Duodenal mucosa (tissue), 2 donors: ENCODE results near the gene BBX.

Source experiments
- H3K27ac ChIP-seq: one replicate; pipeline ENCODE4 v1.7.0; 2013; ENCODE audit warnings: low read depth, low read length
- H3K27me3 ChIP-seq, 2 donors: one replicate each; pipeline ENCODE4 v1.7.0; 2013; ENCODE audit warnings: low read length in 2 of 2, control low read depth in 1 of 2; ENCODE audit not compliant: insufficient read depth in 2 of 2, control insufficient read depth in 1 of 2
- H3K36me3 ChIP-seq, 2 donors: one replicate each; pipeline ENCODE4 v1.7.0; 2013; ENCODE audit warnings: low read length in 2 of 2, control low read depth in 1 of 2; ENCODE audit not compliant: insufficient read depth in 2 of 2, control insufficient read depth in 1 of 2
- H3K4me1 ChIP-seq, 2 donors: one replicate each; pipeline ENCODE4 v1.7.0; 2013; ENCODE audit warnings: low read length in 2 of 2, control low read depth in 1 of 2; ENCODE audit not compliant: insufficient read depth in 2 of 2, control insufficient read depth in 1 of 2
- H3K4me3 ChIP-seq, 2 donors: one replicate each; pipeline ENCODE4 v1.7.0; 2013; ENCODE audit warnings: low read length in 2 of 2, low read depth in 1 of 2
- H3K9ac ChIP-seq, 2 donors: one replicate each; pipeline ENCODE4 v1.7.0; 2013; ENCODE audit warnings: low read length in 2 of 2, low read depth in 1 of 2
- H3K9me3 ChIP-seq, 2 donors: one replicate each; pipeline ENCODE4 v1.7.0; 2013; ENCODE audit warnings: low read length in 2 of 2, control low read depth in 1 of 2; ENCODE audit not compliant: control insufficient read depth in 1 of 2

BBX gene

DNA sequence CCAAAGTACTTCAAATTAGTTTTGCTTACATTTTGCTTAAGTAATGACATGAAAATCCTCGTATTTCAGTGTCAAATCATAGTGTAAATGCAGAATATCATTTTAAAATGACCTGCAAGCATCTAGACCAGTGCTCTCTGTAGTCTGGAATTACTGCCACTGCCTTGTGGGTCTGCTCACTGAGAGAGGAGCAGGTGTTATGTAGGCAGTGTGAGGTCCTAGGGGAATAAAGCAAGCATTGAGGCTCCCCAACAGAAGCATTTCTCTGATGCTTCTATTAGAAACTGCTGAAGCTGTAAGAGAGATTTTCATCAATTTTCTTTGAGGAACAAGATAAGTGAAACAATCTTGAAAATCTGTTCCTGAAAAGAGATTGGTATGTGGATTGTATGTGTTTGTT is 253.2 kb downstream of the BBX start:
- Histone ChIP-seq H3K36me3 (peaks cover 14 to 34% of the 10 kb centered on the region in 2 donors), H3K4me1 (no peaks in the 10 kb centered on the region), H3K27me3 (no peaks in the 10 kb centered on the region), H3K9me3 (no peaks in the 10 kb centered on the region), H3K4me3 (no peak overlapping the region), H3K9ac (no peak overlapping the region), H3K27ac (no peak overlapping the region)

DNA sequence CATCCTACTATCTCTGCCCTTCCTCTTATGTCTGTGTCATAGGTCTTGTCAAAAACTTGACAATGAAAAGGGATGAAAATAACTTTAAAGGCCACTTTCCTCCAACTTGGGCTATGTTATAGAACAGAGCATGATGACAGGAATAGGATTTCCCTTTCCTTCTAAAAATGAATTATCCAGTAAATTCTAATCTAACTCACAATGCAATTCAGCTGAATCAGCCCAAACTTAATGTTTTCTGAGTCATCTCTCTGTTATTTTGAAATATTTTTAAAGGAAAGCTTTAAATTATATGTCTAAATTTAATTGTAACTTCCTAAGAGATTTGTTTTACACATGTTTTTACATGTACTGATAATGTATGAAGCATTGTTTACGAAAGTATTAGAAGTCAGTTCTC is 258.5 kb downstream of the BBX start:
- peaks cover 6 to 37% of the 10 kb centered on the region in 2 donors for H3K36me3 ChIP-seq
- H3K9me3 ChIP-seq = no peaks in the 10 kb centered on the region
- no peak overlapping the region for H3K9ac ChIP-seq
- no peaks in the 10 kb centered on the region for H3K4me1 ChIP-seq
- no peak overlapping the region for H3K4me3 ChIP-seq
- H3K27ac ChIP-seq = no peak overlapping the region
- no peaks in the 10 kb centered on the region for H3K27me3 ChIP-seq

DNA sequence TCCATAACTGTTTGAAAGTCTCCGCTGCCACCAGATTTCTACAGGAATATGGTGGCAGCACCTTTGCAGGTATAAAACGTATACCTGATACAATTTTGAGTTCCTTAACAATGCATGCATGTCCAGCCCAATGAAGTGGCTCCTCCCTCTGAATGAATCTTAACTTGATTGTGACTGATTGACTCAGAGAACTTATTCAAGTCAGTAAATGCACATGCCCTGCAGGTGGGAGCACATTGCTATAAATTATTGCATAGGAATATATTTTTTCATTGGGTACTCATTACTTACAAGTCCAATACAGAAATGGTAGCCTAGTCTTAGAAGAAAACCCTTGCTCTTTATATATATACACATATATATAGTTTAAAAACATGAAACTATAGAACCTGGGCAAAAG is 259.3 kb downstream of the BBX start:
- Histone ChIP-seq H3K27ac (no peak overlapping the region), H3K36me3 (peaks cover 5 to 33% of the 10 kb centered on the region in 2 donors), H3K4me3 (no peak overlapping the region), H3K27me3 (no peaks in the 10 kb centered on the region), H3K9ac (no peak overlapping the region), H3K4me1 (no peaks in the 10 kb centered on the region), H3K9me3 (no peaks in the 10 kb centered on the region)

DNA sequence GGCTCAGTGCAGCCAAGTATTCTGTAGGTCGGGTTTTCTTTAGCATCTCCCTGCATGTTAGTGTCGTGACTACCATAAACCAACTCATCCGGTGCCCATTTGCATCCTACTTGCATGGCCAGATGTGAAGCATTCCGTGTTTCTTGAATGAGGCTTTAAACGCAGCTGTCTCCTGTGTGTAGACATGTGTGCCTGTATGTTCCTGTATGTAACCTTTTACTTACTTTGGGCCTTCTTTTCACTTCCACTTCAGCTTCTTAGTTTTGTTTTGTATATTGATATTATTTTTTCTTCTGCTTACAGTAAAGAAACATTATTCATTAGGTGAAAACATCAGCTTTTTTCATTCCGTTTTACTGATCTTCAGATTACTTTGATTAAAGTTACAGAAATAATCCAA is 267.9 kb downstream of the BBX start:
- H3K27me3 ChIP-seq = no peaks in the 10 kb centered on the region
- no peaks in the 10 kb centered on the region for H3K4me1 ChIP-seq
- H3K36me3 ChIP-seq = peaks cover 10 to 17% of the 10 kb centered on the region in 2 donors
- no peak overlapping the region for H3K27ac ChIP-seq
- no peak overlapping the region for H3K9ac ChIP-seq
- no peak overlapping the region for H3K4me3 ChIP-seq
- H3K9me3 ChIP-seq = no peaks in the 10 kb centered on the region

DNA sequence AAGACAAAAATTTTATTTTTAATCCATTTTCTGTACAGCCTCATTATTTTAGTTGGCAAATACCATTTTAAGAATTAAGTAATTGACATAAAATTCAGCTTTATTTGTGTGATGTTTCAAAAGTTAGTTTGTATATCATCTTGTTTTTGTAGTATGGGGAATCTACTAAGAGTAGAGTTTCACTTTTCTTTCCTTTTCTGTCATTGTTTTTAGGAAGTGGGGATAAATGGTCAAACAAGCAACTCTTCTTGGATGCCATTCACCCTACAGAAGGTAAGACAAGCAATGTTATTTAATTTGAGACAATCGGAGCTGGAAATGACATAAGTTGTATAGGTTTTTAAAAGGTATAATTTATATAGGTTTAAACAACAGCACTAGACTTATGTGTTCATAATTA is 268.3 kb downstream of the BBX start:
- Histone ChIP-seq H3K9ac (no peak overlapping the region), H3K4me1 (peaks cover 0 to 3% of the 10 kb centered on the region in 2 donors), H3K9me3 (no peaks in the 10 kb centered on the region), H3K27ac (no peak overlapping the region), H3K4me3 (no peak overlapping the region), H3K36me3 (peaks cover 10 to 17% of the 10 kb centered on the region in 2 donors), H3K27me3 (no peaks in the 10 kb centered on the region)

DNA sequence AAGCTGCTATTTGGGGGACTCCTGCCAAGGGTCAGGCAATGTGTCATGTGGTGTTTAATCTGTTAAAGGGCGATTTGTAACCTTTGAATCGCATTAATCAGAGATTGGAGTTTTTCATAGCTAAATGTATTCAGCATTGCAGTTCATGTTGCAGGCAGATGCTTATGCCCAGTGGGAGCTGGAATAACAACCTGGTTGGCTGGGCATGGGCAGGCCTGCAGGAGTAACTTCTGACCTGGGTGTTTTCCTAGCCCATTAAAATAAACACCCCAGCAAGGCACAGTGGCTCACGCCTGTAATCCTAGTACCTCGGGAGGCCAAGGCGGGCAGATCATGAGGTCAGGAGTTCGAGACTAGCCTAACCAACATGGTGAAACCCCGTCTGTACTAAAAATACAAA is 268.7 kb downstream of the BBX start:
- H3K9me3 ChIP-seq = no peaks in the 10 kb centered on the region
- no peak overlapping the region for H3K27ac ChIP-seq
- peaks cover 10 to 17% of the 10 kb centered on the region in 2 donors for H3K36me3 ChIP-seq
- H3K4me3 ChIP-seq = no peak overlapping the region
- no peaks in the 10 kb centered on the region for H3K27me3 ChIP-seq
- H3K4me1 ChIP-seq = peaks cover 4 to 8% of the 10 kb centered on the region in 2 donors
- H3K9ac ChIP-seq = no peak overlapping the region

DNA sequence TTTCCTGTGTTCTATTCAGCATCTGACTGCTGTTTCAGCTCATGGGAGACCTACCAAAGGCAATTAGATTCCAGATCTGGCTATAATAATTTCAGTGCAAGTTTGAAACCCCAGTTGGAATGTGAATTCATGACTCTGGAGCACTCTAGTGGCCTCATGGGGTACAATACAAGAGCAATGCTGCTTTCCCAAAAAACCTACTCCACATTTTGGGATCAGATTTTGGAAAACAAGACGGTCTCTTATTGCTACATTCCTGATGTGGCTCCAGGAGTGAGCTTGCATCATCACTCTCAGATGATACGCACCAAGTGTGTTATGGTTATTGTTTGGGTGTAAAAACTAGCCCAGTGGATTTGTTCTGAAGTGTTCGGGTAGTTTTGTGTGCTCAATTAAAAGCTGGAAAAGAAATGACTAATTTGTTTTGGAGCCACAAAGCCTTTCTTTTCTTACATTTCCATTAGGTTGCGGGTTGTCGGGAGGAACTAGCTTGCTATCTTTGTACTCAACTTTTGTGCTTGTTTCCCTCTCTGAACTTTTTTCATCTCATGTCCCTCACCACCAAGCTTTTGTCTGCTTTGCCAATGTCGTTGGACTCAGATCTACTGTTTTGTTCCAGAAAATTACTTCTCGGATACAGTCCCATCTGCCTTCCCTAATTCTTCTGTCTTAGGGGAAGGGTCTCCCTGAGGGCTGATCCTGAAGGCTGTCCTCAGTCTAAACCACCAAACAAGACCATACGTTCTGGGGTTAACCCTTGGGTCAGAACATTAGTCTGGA is 272.1 kb downstream of the BBX start:
- Histone ChIP-seq H3K4me1 (peaks cover 8 to 9% of the 10 kb centered on the region in 2 donors), H3K9ac (no peak overlapping the region), H3K9me3 (no peaks in the 10 kb centered on the region), H3K36me3 (peaks cover 9 to 18% of the 10 kb centered on the region in 2 donors), H3K27me3 (no peaks in the 10 kb centered on the region), H3K4me3 (no peak overlapping the region), H3K27ac (no peak overlapping the region)

DNA sequence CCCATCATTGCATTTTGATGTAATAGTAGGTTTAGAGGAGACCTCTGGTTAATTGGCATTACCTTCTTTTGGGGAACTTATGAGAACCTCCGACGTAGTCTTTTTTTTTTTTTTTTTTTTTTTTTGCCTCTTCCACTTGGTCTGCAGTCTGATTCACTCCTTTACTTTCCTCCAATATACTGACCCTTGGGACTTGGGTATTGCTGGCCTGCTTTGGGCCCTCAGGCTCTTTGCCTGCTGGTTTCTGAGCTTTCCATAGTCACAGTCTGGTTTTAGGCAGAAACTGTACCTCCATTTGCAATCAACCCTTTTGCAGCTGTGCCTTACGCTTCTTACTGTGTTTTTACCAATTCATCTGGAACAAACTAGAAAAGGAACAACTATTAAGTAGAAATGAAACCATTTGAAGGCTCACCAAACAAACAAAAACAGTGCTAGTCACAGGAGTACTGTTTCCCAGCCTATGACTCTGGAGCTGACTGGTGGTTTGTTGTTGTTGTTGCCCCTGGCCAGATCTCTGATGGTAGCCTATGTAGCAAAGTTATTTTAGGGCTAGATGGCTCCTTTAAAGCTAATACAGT is 272.8 kb downstream of the BBX start:
- Histone ChIP-seq H3K36me3 (peaks cover 11 to 15% of the 10 kb centered on the region in 2 donors), H3K4me1 (peaks cover 8 to 9% of the 10 kb centered on the region in 2 donors), H3K27me3 (no peaks in the 10 kb centered on the region), H3K4me3 (no peak overlapping the region), H3K9me3 (no peaks in the 10 kb centered on the region), H3K9ac (no peak overlapping the region), H3K27ac (no peak overlapping the region)

DNA sequence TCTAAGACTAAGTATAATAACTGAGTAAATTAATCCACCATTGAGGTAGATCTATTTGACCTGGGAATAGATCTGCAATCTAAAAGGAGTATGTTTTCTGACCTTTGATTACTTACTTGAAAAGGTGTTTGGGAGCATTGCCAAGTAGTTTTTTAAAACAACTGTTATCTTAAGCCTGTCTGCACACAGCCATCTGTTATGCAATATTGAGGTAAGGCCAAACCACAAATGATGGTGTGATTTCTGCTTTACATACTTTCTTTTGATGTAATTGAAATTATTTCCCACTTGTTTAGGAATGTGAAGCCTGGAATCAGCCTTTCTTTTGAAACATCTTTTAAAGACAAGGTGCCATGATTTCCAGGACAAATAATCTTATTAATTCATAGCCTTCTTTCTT is 274.0 kb downstream of the BBX start:
- no peak overlapping the region for H3K27ac ChIP-seq
- H3K36me3 ChIP-seq = peaks cover 13 to 27% of the 10 kb centered on the region in 2 donors

DNA sequence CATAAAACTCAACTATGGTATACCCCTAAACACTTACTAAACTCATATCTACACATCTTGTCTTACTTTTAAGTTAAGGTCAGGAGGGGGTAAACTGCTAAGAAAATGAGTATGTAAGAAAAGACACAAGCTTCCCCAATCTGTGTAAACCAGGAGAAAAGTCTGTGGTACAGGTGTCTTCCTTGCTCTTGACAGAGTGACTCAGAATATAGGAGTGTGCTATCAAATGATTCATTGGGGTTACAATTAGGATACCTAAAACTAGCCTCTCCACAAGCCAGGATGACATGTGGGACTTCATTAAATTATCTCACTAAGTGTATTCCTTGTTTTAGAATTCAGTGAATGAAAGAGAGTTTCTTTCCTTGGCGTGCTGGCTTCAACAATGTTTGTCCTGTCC is 274.8 kb downstream of the BBX start:
- H3K27ac ChIP-seq = no peak overlapping the region
- H3K36me3 ChIP-seq = peaks cover 15 to 32% of the 10 kb centered on the region in 2 donors

More for the DNA sequence above, 274.0 kb downstream of the BBX start:
- no peaks in the 10 kb centered on the region for H3K27me3 ChIP-seq
- H3K4me1 ChIP-seq = peaks cover 8 to 9% of the 10 kb centered on the region in 2 donors
- H3K4me3 ChIP-seq = no peak overlapping the region
- no peak overlapping the region for H3K9ac ChIP-seq
- no peaks in the 10 kb centered on the region for H3K9me3 ChIP-seq

More for the DNA sequence above, 274.8 kb downstream of the BBX start:
- no peaks in the 10 kb centered on the region for H3K9me3 ChIP-seq
- no peak overlapping the region for H3K9ac ChIP-seq
- H3K27me3 ChIP-seq = no peaks in the 10 kb centered on the region
- no peak overlapping the region for H3K4me3 ChIP-seq
- H3K4me1 ChIP-seq = peaks cover 8 to 9% of the 10 kb centered on the region in 2 donors
